Neural cell (in vitro differentiated cells): Measurements from ENCODE around the gene AWAT2. TPM values are rescaled to one million over a fixed set of nuclear protein-coding genes. Genes with fewer than 3 reads are reported as not detected.

Experiments
- H2AFZ ChIP-seq: fragments of 200-600, 300-800 bp; sonication (generic), shearing (Covaris generic); 2 replicates; pipeline ENCODE4 v1.6.0; 2014; ENCODE audit warnings: low read depth, mild to moderate bottlenecking, antibody characterized with exemption, low read length, moderate library complexity
- H3F3A ChIP-seq: fragments of 200-600 bp; shearing (Covaris generic); 2 replicates; pipeline ENCODE4 v1.6.1; 2016; ENCODE audit warnings: mild to moderate bottlenecking, moderate library complexity, mixed read lengths, antibody characterized with exemption, low read length; ENCODE audit not compliant: insufficient read depth, poor library complexity, severe bottlenecking
- H3K27ac ChIP-seq: fragments of 200-600, 300-800 bp; sonication (generic), shearing (Covaris generic); 2 replicates; pipeline ENCODE4 v1.5.1; 2014; ENCODE audit warnings: mild to moderate bottlenecking, low read length, moderate library complexity
- H3K27me3 ChIP-seq: fragments of 300-800, 200-600 bp; sonication (generic), shearing (Covaris generic); 2 replicates; pipeline ENCODE4 v1.6.0; 2014; ENCODE audit warnings: mild to moderate bottlenecking, low read depth, low read length, moderate library complexity; ENCODE audit not compliant: insufficient read depth
- H3K36me3 ChIP-seq: fragments of 300-800, 200-600 bp; sonication (generic), shearing (Covaris generic); 2 replicates; pipeline ENCODE4 v1.5.1; 2014; ENCODE audit warnings: mild to moderate bottlenecking, antibody characterized with exemption, low read length, moderate library complexity; ENCODE audit not compliant: insufficient read depth
- H3K4me2 ChIP-seq: fragments of 300-800, 200-600 bp; sonication (generic), shearing (Covaris generic); 2 replicates; pipeline ENCODE4 v1.6.0; 2014; ENCODE audit warnings: mild to moderate bottlenecking, low read length
- H3K4me3 ChIP-seq: fragments of 300-800, 200-600 bp; sonication (generic), shearing (Covaris generic); 2 replicates; pipeline ENCODE4 v1.5.1; 2014; ENCODE audit warnings: mild to moderate bottlenecking, low read length, moderate library complexity
- H3K79me2 ChIP-seq: fragments of 200-600 bp; shearing (Covaris generic); replicated peaks from 2 replicates; pipeline ENCODE4 v1.6.0; 2014; ENCODE audit warnings: mild to moderate bottlenecking, low read length, moderate library complexity; ENCODE audit not compliant: insufficient read depth
- H3K9ac ChIP-seq: fragments of 300-800, 200-600 bp; sonication (generic), shearing (Covaris generic); 2 replicates; pipeline ENCODE4 v1.6.1; 2016; ENCODE audit warnings: mild to moderate bottlenecking, low read length, mixed read lengths
- H3K9me2 ChIP-seq: fragments of 200-600 bp; shearing (Covaris generic); 2 replicates; pipeline ENCODE4 v1.6.1; 2016; ENCODE audit warnings: mild to moderate bottlenecking, low read length, mixed read lengths; ENCODE audit not compliant: insufficient read depth
- H3K9me3 ChIP-seq: fragments of 200-600, 300-800 bp; sonication (generic), shearing (Covaris generic); 2 replicates; pipeline ENCODE4 v1.6.1; 2016; ENCODE audit warnings: mild to moderate bottlenecking, mixed run types, low read length, moderate library complexity, mixed read lengths
- H4K20me1 ChIP-seq: fragments of 200-600 bp; shearing (Covaris generic); 2 replicates; pipeline ENCODE4 v1.6.1; 2016; ENCODE audit warnings: mild to moderate bottlenecking, mixed run types; ENCODE audit not compliant: insufficient read depth
- CTCF ChIP-seq: fragments of 450-650 bp; IDR thresholded peaks from 2 replicates; pipeline ENCODE4 v1.5.1; 2014; ENCODE audit warnings: antibody characterized with exemption, mild to moderate bottlenecking, moderate library complexity; ENCODE audit not compliant: poor library complexity, severe bottlenecking
- EP300 ChIP-seq: fragments of 450-650 bp; conservative IDR thresholded peaks from 2 replicates; pipeline ENCODE4 v1.6.1; 2014; ENCODE audit warnings: antibody characterized with exemption, mild to moderate bottlenecking, moderate library complexity; ENCODE audit not compliant: poor library complexity, severe bottlenecking
- EZH2 ChIP-seq: fragments of 200-600, 300-800 bp; shearing (Covaris generic), sonication (generic); IDR thresholded peaks from 2 replicates; pipeline ENCODE4 v1.6.1; 2014; ENCODE audit warnings: antibody characterized with exemption, low read length, borderline replicate concordance, mild to moderate bottlenecking; ENCODE audit not compliant: insufficient read depth, poor library complexity, severe bottlenecking
- MXI1 ChIP-seq: fragments of 450-650 bp; conservative IDR thresholded peaks from 2 replicates; pipeline ENCODE4 v1.6.1; 2014; ENCODE audit warnings: antibody characterized with exemption, mild to moderate bottlenecking; ENCODE audit not compliant: poor library complexity, severe bottlenecking
- POLR2AphosphoS5 ChIP-seq: IDR thresholded peaks from 2 replicates; pipeline ENCODE4 v1.6.1; 2012
- RAD21 ChIP-seq: fragments of 450-650 bp; conservative IDR thresholded peaks from 2 replicates; pipeline ENCODE4 v1.6.1; 2014; ENCODE audit warnings: antibody characterized with exemption, mild to moderate bottlenecking, moderate library complexity
- REST ChIP-seq: IDR thresholded peaks from 2 replicates; pipeline ENCODE4 v1.6.1; 2012; ENCODE audit warnings: borderline replicate concordance
- SMC3 ChIP-seq: fragments of 450-650 bp; conservative IDR thresholded peaks from 2 replicates; pipeline ENCODE4 v1.6.1; 2014; ENCODE audit warnings: antibody characterized with exemption, mild to moderate bottlenecking, moderate library complexity; ENCODE audit not compliant: poor library complexity
- TAF1 ChIP-seq: IDR thresholded peaks from 2 replicates; pipeline ENCODE4 v1.6.1; 2012; ENCODE audit warnings: low read depth
- polyA plus RNA-seq: library from polyadenylated mRNA; depleted of rRNA; stranded (reverse); fragments of >200 nt; gene quantifications from 2 replicates; pipeline ENCODE4 v1.2.3, GENCODE V29; 2014

Gene AWAT2
- polyA plus RNA-seq, 1 donor from 2014 or later: not detected

- Histone ChIP-seq H3K4me3 (no peak overlapping the region), H3K27ac (no peak overlapping the region), H3K36me3 (no peaks in the 10 kb centered on the region), H3K79me2 (no peaks in the 10 kb centered on the region), H3F3A (no peaks in the 10 kb centered on the region), H2AFZ (no peak overlapping the region), H3K9me3 (no peaks in the 10 kb centered on the region), H3K27me3 (no peaks in the 10 kb centered on the region), H3K4me2 (no peak overlapping the region), H4K20me1 (no peaks in the 10 kb centered on the region), H3K9me2 (no peaks in the 10 kb centered on the region), H3K9ac (no peak overlapping the region)
- TF ChIP-seq RAD21 (no peak), SMC3 (no peak), MXI1 (no peak), EZH2 (no peak), REST (no peak), TAF1 (no peak), EP300 (no peak), POLR2AphosphoS5 (no peak), CTCF (no peak)
Measured at GRCh38 chrX:70029863-70030262, 19.9 kb downstream of the AWAT2 start.

GRCh38 chrX:70026851-70027200 is 22.9 kb downstream of the AWAT2 start:
- Histone ChIP-seq H3K4me3 (no peak overlapping the region), H3K4me2 (no peak overlapping the region), H4K20me1 (no peaks in the 10 kb centered on the region), H3K27me3 (no peaks in the 10 kb centered on the region), H3F3A (no peaks in the 10 kb centered on the region), H3K9me2 (no peaks in the 10 kb centered on the region), H3K9me3 (no peaks in the 10 kb centered on the region), H3K27ac (no peak overlapping the region), H3K36me3 (no peaks in the 10 kb centered on the region), H3K9ac (no peak overlapping the region), H3K79me2 (no peaks in the 10 kb centered on the region), H2AFZ (no peak overlapping the region)
- TF ChIP-seq POLR2AphosphoS5 (no peak), RAD21 (no peak)
